Measurements from ENCODE around the gene KRT15. TPM values are rescaled to one million over a fixed set of nuclear protein-coding genes. Genes with fewer than 3 reads are reported as not detected.
"Not testable (repeated sequence)": the region's sequence is repeated elsewhere in the genome, so short reads cannot be mapped to it uniquely, and the experiment has no call there.

The KRT15 gene
- total RNA-seq, 1 experiment from 2014 or later, result 3.1 TPM

DNA sequence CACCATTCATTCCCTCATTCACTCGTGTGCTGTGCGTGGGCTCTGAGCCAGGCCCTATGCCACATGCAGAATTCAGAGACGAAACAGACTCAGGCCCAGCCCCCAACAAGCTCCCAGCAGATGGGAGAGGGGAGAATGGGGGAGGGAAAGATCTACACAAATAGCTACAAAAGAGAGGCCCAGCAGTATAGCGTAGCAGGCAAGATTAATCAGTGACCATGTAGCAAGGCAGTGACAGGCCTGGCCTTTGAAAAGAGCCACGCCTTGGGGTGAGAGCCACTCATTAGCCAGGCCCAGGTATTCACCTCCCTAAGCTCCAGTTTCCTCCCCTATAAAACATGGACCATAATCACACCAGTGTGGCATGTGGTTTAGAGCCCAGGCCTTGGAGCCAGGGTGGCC is 25.8 kb upstream of the KRT15 start:
- no peak for DNase-seq (ENCODE audit: low read depth)

DNA sequence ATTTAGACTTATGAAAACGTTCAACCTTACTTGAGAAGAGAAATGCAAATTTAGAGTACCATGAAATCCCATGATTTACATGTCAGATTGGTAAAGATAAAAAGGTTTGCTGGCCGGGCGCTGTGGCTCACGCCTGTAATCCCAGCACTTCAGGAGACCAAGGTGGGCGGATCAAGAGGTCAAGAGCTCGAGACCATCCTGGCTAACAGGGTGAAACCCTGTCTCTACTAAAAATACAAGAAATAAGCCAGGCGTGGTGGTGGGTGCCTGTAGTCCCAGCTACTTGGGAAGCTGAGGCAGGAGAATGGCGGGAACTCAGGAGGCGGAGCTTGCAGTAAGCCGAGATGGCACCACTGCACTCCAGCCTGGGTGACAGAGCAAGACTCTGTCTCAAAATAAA is 24.1 kb upstream of the KRT15 start:
- not testable (repeated sequence) for DNase-seq (ENCODE audit: low read depth)

DNA sequence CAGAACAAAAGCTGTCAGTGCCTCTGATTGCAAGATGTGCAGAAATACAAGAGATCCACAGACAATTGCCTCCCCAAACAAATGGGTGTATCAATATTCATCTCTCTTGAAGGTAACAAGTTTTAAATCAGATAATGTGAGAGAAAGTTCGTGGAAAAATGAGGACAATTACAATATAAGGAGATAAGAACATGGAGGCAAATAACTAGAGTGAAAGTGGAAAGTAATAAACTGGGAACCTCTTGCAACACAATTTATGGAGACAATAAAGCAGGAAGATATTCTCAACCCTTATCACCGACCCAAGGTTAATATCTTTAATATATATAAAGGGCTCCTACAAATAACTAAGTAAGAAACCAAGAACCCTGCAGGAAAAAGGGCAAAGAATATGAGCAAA is 23.7 kb upstream of the KRT15 start:
- no peak for DNase-seq (ENCODE audit: low read depth)

DNA sequence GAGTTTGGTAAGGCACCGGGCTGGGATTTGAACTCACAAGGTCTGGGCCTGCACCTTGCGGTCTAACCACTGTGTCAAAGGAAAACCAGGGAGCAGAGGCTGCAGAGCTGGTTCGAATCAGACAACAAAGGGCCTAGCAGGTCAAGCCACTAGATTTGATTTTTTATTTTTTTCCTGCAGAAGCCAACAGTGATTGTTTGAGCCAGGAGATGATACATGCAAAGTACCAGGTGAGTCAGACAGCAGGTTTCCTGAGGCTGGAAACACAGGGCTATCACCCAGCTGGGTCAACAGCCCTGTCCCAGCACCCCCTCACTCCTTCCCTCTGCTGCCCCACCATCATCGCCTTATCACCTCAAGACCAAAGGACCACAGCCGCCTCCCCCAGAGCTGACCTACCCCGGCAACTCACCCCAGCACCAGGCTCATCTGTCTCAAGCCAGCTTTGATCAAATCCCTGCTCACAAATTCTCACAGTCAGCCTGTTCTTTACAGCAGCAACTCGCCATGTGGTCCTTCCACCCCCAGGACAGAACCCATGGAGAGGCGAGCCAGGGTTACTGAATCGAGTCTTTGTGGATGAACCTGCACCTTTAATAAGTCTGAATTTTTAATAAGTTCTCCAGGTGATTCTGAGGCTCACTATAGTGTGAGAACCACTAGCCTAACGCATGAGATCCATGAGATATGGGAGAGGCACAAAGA is 22.4 kb upstream of the KRT15 start:
- no peak for DNase-seq (ENCODE audit: low read depth)

DNA sequence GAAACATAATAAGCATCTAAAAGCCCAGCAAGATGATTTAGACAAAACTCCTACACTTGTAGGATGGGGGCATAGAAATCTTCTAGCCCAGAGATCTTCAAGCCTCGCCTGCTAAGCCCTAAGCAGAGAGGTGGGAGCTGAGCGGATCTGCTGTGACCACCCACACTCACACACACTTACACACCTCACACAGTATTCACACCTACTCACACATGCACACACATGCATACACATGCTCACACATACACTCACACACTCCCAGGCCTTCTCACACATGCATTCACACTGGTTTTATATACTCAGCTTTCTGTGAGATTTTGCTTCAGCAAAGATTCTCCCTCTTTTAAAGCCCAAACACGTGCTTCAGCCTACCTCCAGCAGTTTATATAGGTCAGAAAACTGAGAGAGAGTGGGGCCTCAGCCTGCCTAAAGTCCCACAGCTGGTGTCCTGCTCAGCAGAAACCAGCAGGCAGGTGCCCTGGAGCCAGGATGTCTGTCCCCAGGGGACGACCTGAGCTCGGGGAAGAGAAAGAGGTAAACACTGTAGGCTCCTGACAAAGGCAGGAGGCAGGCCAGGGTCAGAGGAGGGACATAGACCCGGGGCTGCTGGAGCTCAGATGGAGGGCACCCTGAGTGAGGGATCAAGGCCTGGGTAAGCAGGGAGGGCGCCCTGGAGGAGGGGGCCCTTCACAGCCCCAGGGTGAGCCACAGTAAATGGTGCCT is 21.4 kb upstream of the KRT15 start:
- no peak for DNase-seq (ENCODE audit: low read depth)

DNA sequence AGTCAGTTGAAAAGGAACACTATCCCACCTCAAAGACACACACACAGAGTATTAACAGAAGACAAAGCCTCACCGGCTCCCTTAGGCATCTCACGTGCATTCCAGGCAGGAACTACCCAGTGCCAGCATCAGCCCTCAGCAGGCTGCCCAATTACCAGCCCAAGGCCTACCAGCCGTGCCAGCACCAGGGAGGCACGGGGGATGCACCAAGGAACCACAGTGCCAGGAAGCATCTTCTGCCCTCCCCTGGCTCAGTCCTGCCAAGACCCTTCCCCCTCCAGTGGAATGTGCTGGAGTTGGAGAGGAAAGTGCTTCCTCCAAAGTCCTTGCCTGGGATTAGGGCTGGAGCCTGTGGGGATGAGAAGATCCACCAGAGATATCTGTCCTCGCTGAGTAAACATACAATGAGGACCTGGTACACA is 20.4 kb upstream of the KRT15 start:
- peak; percentile 17 for DNase-seq (ENCODE audit: low read depth)

DNA sequence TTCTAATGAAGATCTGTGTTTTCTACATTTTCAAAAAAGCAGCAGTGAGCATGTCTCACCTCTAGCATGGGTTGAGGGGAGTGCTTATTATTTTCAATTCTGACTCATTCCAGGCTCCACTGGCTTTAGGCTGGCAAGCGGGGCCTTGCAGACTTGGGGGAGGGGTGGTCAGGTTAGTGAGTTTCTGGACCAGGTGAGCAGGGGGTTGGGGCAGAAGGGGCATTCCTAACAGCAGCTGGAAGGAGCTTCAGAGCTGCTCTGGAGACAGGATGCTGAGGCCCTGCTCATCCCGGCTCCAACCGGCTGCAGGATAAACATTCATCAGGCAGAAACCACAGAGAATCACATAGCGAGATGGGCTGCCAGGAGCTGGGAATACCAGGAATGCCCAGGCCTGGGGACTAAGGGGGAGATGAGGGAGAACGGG is 19.9 kb upstream of the KRT15 start:
- DNase-seq (ENCODE audit: low read depth), result peak; percentile 52

DNA sequence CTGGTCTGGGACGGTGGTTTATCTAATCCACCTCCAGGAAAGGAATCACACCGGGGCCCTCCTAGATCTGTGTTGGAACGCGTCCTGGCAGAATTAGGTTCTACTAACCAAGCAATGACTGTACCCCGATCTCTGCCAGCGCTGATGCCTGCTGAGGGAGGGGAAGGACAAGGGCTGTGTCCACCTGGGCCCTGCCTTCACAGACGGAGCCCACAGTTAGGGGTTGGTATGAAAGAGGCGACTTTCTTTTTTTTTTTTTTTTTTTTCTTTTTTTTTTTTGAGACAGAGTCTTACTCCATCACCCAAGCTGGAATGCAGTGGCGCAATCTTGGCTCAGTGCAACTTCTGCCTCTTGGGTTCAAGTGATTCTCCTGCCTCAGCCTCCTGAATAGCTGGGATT is 19.3 kb upstream of the KRT15 start:
- no peak for DNase-seq (ENCODE audit: low read depth)

DNA sequence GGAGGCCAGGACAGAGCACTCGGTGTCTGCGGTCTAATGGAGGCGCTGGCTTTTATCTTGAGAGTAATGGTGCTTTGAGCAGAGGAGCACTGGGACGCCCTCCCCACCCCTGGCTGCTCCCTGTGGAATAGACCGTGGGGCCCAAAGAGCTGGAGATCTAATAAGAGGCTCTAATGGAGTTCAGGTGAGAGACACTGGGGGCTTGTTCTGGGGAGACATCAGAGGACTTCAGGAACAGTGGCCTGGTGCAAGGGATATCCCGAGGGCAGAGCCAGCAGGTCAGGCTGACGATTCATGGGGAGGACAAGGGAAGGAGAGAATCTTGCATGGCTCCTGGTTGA is 18.9 kb upstream of the KRT15 start:
- DNase-seq (ENCODE audit: low read depth), result no peak

DNA sequence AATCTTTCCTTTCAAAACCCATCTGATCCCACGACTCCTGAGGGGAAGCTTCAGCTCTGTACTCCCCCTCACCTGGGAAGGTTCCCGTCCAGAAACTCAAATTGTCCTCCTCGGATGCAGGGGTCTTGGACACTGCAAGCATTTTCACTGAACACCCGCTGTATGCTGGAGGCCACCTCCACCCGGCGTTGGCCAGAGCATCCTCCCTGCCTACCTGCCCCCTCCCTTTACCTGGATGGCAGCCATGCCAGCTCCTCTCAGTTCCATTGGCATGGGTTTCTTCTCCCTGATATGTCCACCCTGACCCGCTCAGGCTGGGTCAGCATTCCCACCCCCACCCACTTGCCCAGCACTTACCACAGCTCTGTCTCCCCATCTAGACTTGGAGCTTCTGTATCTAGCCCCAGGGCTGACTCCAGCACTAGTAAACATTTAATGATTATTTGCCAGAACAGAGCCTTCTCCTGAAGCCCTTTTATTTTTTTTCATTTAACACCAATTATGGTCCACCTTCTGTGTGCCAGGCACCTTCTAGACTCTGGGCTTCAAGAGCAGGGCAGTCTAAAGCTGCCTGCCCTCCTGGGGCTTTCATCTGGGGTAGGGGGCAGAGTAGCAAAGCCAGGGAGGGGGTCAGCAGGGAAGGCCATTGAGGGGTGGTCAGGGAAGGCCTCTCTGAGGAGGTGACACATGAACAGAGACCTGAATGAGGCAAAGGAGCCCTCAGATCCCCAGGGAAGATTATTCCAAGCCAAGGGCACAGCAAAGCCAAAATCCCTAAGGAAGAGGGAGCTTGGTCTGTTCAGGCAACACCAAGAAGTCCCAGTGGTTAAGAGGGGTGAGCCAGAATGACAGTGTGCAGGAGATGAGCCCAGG is 18.3 kb upstream of the KRT15 start:
- no peak for DNase-seq (ENCODE audit: low read depth)

DNA sequence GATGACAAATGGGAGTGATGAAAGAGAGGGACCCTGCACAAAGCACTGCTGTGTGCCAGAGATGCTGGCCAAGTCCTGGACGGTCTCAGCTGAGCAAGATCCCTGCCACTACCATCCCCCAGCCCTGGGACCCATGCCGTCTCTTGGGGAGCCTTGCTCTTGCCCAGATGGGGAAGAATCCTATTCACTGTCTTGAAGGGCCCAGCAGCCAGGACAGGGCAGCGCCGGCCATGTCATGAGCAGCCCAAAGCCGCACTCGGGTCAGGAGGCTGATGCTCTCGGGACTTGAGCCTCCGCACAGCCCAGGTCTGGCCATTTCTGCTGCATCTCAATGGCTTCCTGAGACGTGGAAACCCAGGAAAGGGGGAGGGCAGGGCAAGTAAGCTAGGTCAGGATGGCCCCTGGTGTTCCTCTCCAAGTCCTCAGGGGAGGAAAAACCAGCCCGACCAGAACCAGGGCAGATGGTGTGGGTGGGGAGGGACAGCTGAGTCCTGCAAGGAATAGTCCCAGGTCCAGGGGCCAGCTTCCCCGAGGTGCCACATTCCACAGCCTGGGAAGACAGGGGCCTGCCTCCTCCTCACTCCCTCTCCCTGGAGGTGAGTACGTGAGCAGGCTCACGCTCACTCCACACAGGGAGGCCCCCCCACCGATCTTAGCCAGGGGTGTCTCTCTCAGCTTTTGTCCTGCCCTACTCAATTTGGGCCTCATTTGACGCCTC is 17.2 kb upstream of the KRT15 start:
- no peak for DNase-seq (ENCODE audit: low read depth)

DNA sequence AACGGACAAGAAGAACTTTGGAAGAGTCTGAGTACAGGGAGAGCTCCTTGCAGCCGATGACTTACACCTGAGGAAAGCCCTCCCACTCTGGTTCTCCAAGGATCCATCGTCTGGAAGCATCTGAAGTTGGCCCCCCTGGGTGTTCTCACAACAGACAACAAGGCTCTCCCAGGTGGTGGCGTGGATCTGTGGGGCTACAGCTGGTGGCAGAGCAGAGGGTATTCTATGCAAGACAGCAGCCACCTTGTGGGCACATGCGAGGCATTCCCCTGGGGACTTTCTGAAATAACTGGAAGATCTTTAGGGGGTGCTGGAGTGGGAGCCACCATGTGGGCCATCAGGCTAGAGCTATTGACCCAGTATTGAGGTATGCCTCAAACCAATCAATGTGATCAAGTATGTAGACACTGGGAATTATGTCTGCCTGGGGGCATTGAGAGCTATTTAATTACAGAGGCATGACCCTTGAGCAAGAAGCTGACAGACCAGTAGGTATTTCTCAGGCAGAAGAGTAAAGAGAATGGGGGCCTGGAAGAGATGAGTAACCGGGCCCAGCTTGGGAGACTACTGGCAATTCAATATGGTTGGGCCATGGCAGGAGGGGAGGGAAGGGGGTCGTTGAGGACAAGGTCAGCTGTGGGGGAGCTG is 16.3 kb upstream of the KRT15 start:
- no peak for DNase-seq (ENCODE audit: low read depth)

DNA sequence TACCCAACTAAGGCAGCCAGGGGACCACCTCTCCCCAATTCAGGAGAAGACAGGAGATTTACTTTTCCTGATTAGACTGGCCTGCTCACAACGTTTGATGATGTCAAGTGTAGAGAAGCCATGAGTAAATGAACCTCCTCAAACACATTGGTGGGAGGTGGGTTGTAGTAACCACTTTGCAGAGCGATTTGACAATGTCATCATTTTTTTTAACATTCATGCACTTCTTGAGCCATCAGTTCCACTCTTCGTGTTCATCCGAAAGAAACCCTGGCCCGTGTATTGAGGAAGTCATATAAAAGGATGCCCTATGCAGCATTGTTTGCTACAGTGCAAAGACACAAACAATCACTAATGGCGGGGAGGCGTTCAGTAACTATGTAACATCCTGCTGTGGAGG is 14.9 kb upstream of the KRT15 start:
- no peak for DNase-seq (ENCODE audit: low read depth)

DNA sequence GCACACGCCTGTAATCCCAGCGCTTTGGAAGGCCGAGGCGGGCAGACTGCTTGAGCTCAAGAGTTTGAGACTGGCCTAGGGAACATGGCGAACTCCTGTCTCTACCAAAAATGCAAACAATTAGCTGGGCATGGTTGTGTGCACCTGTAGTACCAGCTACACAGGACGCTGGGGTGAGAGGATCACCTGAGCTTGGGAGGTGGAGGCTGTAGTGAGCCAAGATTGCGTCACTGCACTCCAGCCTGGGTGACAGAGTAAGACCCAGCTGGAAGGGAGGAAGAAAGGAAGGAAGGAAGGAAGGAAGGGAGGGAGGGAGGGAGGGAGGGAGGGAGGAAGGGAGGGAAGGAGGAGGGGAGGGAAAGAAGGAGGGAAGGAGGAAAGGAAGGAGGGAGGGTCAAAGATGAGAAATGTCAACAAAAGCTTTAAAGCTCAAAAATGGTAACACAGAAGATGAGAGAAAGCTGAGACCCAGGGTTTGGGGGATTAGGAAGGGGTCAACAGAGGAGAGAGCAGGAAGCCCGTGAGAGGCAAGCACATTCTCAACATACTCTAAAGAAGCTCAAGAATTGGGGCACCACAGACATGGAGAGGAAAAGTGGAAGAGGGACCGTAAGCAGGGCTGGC is 14.4 kb upstream of the KRT15 start:
- DNase-seq (ENCODE audit: low read depth), result no peak

DNA sequence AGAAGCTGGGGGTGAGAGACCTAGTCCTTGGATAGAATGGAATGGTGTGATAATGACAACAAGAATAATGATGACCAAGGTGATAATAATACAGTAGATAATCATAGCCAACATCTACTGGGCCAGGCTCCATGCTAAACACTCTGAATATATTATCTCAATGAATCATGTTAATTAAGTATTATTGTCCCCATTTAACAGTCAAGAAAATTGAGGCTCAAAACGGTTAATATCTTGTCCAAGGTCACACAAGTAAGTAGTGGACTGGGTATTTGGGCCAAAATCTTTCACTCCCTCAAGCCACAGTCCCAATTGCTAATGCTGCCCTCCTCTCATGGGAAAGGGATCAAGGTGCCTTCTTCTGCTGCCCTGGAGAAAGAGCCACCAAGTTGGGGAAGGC is 13.3 kb upstream of the KRT15 start:
- DNase-seq (ENCODE audit: low read depth), result no peak

DNA sequence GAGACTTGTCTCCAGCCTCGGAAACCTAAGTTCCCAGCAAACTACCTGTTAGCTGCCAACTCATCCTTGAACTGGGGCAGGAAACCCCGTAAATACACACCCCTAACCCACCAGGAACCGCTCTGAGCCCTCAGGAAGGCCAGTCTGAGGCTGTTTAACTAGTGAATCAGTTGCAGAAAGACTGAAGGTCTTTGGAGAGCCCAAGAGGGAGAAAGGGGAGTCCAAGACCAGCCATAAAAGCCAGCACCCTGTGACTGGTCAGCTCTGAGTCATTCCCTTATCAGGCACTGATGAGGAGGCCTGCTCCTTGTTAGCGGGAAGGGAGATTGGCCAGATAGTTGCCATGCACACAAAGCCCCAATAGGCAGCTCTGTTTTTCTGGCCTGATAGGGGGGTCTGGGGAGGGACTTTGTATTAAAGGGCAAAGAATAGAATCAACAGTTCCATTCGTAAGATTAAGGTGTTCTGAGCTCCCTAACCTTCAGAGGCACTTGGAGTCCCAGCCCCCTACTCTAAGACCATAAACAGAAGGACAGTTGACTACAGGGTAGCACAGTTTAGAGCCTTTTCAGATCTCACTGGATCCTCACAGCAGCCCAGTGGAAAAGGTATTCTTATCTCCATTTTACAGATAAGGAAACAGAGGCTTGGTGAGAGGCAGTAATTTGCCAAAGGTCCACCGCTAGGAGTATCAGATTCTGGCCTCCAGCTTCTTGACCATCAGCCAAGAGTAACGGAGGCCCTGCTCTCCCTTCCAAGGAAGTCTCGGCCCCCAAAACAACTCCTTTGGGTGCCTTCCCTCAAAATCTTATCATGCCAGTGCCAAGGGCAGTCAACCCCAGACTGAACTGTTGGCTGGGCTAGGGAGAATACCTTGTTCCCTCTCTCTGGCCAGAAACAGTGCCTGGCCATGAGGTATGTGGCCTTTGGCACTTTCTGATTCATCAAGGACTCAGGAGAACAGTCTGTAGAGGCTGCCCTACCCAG is 11.7 kb upstream of the KRT15 start:
- DNase-seq (ENCODE audit: low read depth), result peak; percentile 91

DNA sequence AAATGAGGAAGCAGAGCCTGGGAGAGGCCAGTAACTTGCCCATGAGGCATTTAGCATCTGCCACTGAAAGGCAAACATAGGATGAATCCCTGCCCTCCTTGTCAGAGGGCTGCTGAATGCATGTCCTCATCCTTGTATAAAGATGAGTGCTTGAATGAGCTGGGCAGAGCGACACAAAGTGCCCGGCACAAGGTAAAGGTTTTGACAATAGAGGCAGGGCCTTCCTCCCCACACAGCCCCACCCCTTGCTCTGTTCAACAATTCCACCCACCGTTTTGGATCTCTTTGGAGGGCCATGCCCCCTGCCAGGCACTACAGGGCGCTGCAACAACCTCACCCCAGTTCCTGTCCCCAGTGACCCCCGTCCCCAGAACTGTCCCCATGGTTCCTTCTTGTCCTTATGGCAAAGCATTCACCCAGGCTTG is 10.8 kb upstream of the KRT15 start:
- DNase-seq (ENCODE audit: low read depth), result no peak

DNA sequence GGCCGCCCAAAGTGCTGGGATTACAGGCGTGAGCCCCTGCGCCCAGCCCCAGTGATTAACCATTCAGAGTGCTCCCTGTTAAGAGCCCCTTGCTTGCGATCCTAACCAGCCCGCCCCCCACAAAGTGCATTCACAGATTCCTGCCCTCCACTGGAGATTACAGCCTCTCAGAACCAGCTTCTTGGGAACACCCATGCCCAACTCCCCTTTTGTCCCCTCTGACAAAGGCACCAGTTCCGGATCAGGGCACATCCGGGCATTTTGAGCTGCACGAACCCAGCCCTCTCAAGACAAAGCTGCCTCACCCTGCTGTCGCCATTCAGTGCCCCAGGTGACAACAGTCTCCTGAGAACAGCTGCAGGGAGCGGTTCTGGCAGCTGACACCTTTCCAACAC is 10.3 kb upstream of the KRT15 start:
- DNase-seq (ENCODE audit: low read depth), result no peak

DNA sequence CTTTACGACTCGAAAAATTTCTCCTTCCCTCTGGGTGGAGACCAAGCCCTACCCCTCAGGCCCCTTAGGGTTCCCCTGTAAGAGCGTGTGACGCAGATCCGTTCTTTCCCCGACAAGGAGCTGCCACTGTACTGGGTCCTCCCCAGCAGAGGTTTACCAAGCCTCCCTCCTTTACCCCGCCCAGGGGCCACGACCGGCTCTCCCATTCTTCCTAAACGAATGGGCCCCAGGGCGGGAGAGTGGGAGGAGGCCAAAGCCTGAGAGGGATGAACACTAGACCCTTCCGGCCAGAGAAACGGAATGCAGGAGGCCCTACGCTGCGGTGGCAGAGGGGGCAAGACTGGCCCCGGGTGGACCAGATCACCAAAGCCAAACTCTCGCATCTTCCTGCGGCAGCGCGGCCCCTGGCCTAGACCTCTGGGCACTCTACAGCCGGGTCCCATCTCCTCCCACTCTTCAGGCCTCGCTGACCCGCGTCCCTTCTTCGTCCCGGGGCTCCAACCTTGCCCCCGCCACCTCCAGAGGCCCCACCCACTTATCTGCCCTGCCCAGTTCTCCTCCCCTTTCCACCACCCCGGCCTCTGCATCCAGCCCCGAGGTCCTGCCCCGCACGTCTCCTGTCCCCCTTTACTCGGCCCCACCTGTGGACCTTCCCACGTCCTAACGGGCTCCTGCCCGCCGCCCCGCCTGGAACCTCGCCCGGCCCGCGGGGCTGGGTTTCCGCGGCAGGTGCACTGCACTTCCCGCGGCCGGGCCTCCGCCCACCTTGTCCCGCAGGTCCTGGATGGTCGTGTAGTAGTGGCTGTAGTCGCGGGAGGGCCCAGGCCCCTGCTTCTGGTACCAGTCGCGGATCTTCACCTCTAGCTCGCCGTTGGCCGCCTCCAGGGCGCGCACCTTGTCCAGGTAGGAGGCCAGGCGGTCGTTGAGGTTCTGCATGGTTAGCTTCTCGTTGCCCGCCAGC is 8.7 kb upstream of the KRT15 start:
- DNase-seq (ENCODE audit: low read depth), result no peak

Measured in Daoy (cell line).